ENCODE measurements around the gene ATP11A. TPM values are rescaled to one million over a fixed set of nuclear protein-coding genes. Genes with fewer than 3 reads are reported as not detected.
"Not testable (repeated sequence)": the region's sequence is repeated elsewhere in the genome, so short reads cannot be mapped to it uniquely, and the experiment has no call there.

Gene ATP11A
- total and polyA plus RNA-seq, 2 experiments from 2014 or later = 4.9 to 5.0 TPM

- Histone ChIP-seq H3K4me3 (no peak overlapping the region), H3K9ac (no peak overlapping the region), H3K4me1 (ENCODE audit: insufficient read depth) (no peaks in the 10 kb centered on the region), H3K36me3 (ENCODE audit: low read depth) (no peaks in the 10 kb centered on the region), H3K79me2 (ENCODE audit: insufficient read depth) (no peaks in the 10 kb centered on the region), H2AFZ (no peak overlapping the region), H3K4me2 (ENCODE audit: unreplicated experiment) (no peak overlapping the region), H3K27me3 (replicated peaks; ENCODE audit: insufficient read depth) (no peaks in the 10 kb centered on the region), H3K9me2 (ENCODE audit: insufficient read depth) (no peaks in the 10 kb centered on the region), H3K27ac (no peak overlapping the region), H3K9me3 (ENCODE audit: low read depth) (no peaks in the 10 kb centered on the region), H4K20me1 (ENCODE audit: insufficient read depth) (no peaks in the 10 kb centered on the region), H3F3A (ENCODE audit: insufficient read depth) (no peaks in the 10 kb centered on the region)
- no peak for DNase-seq
- in situ Hi-C loops (cut with MboI) = no loop called here
- no peak for TF ChIP-seq EZH2 (IDR thresholded peaks at IDR 0.05; ENCODE audit: insufficient read depth, poor library complexity, severe bottlenecking)
- TF ChIP-seq EZH2phosphoT487 (IDR thresholded peaks at IDR 0.05; ENCODE audit: insufficient read depth, low read depth) = no peak
- WGBS, 2 experiments (ENCODE audit: low coverage in 1 of 2, low lambda C conversion rate in 2 of 2, missing lambda C conversion rate in 2 of 2) = 84 to 100% methylated on average over 1 of the region's 1 CpG
Observed at GRCh38 chr13:112799394-112799793, 109.6 kb downstream of the ATP11A start.

- Histone ChIP-seq H3K27me3 (replicated peaks; ENCODE audit: insufficient read depth) (no peaks in the 10 kb centered on the region), H3K4me3 (no peak overlapping the region), H3K4me1 (ENCODE audit: insufficient read depth) (no peaks in the 10 kb centered on the region), H3K79me2 (ENCODE audit: insufficient read depth) (no peaks in the 10 kb centered on the region), H2AFZ (no peak overlapping the region), H4K20me1 (ENCODE audit: insufficient read depth) (no peaks in the 10 kb centered on the region), H3K27ac (no peak overlapping the region), H3K36me3 (ENCODE audit: low read depth) (no peaks in the 10 kb centered on the region), H3F3A (ENCODE audit: insufficient read depth) (no peaks in the 10 kb centered on the region), H3K9ac (no peak overlapping the region), H3K9me3 (ENCODE audit: low read depth) (no peaks in the 10 kb centered on the region), H3K4me2 (ENCODE audit: unreplicated experiment) (no peak overlapping the region), H3K9me2 (ENCODE audit: insufficient read depth) (no peaks in the 10 kb centered on the region)
- TF ChIP-seq EZH2 (IDR thresholded peaks at IDR 0.05; ENCODE audit: insufficient read depth, poor library complexity, severe bottlenecking) (no peak), EZH2phosphoT487 (IDR thresholded peaks at IDR 0.05; ENCODE audit: insufficient read depth, low read depth) (no peak)
- DNase-seq = no peak
- 88 to 100% methylated on average over 1 of the region's 1 CpG for WGBS, 2 experiments (ENCODE audit: low coverage in 1 of 2, low lambda C conversion rate in 2 of 2, missing lambda C conversion rate in 2 of 2)
- in situ Hi-C loops (cut with MboI) = no loop called here
Observed at GRCh38 chr13:112800057-112800456, 110.2 kb downstream of the ATP11A start.

- H3K4me1 ChIP-seq (ENCODE audit: insufficient read depth); H3F3A ChIP-seq (ENCODE audit: insufficient read depth); H3K4me2 ChIP-seq (ENCODE audit: unreplicated experiment); H3K36me3 ChIP-seq (ENCODE audit: low read depth); DNase-seq; H3K9ac ChIP-seq; H4K20me1 ChIP-seq (ENCODE audit: insufficient read depth); in situ Hi-C loops (cut with MboI); H3K9me3 ChIP-seq (ENCODE audit: low read depth); H3K4me3 ChIP-seq; H3K9me2 ChIP-seq (ENCODE audit: insufficient read depth); H3K27ac ChIP-seq; H3K79me2 ChIP-seq (ENCODE audit: insufficient read depth); H2AFZ ChIP-seq; H3K27me3 ChIP-seq (replicated peaks; ENCODE audit: insufficient read depth): not testable (repeated sequence)
- WGBS, 2 experiments (ENCODE audit: low coverage in 1 of 2, low lambda C conversion rate in 2 of 2, missing lambda C conversion rate in 2 of 2) = 87 to 90% methylated on average over 4 to 5 of the region's 6 CpGs
Observed at GRCh38 chr13:112800807-112801206, 111.0 kb downstream of the ATP11A start.

- H3F3A ChIP-seq (ENCODE audit: insufficient read depth) = no peaks in the 10 kb centered on the region
- no peak overlapping the region for H3K4me2 ChIP-seq (ENCODE audit: unreplicated experiment)
- no peak overlapping the region for H3K9ac ChIP-seq
- in situ Hi-C loops (cut with MboI) = no loop called here
- H2AFZ ChIP-seq = no peak overlapping the region
- H3K9me2 ChIP-seq (ENCODE audit: insufficient read depth) = no peaks in the 10 kb centered on the region
- no peaks in the 10 kb centered on the region for H3K4me1 ChIP-seq (ENCODE audit: insufficient read depth)
- no peak overlapping the region for H3K27ac ChIP-seq
- DNase-seq = no peak
- no peaks in the 10 kb centered on the region for H3K79me2 ChIP-seq (ENCODE audit: insufficient read depth)
- H4K20me1 ChIP-seq (ENCODE audit: insufficient read depth) = no peaks in the 10 kb centered on the region
- TF ChIP-seq EZH2phosphoT487 (IDR thresholded peaks at IDR 0.05; ENCODE audit: insufficient read depth, low read depth) (no peak), EZH2 (IDR thresholded peaks at IDR 0.05; ENCODE audit: insufficient read depth, poor library complexity, severe bottlenecking) (no peak)
- WGBS, 2 experiments (ENCODE audit: low coverage in 1 of 2, low lambda C conversion rate in 2 of 2, missing lambda C conversion rate in 2 of 2) = 71 to 73% methylated on average over 2 of the region's 2 CpGs
- H3K27me3 ChIP-seq (replicated peaks; ENCODE audit: insufficient read depth) = no peaks in the 10 kb centered on the region
- H3K9me3 ChIP-seq (ENCODE audit: low read depth) = no peaks in the 10 kb centered on the region
- no peaks in the 10 kb centered on the region for H3K36me3 ChIP-seq (ENCODE audit: low read depth)
- H3K4me3 ChIP-seq = no peak overlapping the region
Observed at GRCh38 chr13:112802802-112803195, 113.0 kb downstream of the ATP11A start.

- Histone ChIP-seq H3F3A (ENCODE audit: insufficient read depth) (no peaks in the 10 kb centered on the region), H3K4me3 (no peak overlapping the region), H3K4me2 (ENCODE audit: unreplicated experiment) (no peak overlapping the region), H3K4me1 (ENCODE audit: insufficient read depth) (no peaks in the 10 kb centered on the region), H3K9me3 (ENCODE audit: low read depth) (no peaks in the 10 kb centered on the region), H4K20me1 (ENCODE audit: insufficient read depth) (no peaks in the 10 kb centered on the region), H3K9me2 (ENCODE audit: insufficient read depth) (no peaks in the 10 kb centered on the region), H2AFZ (no peak overlapping the region), H3K27ac (no peak overlapping the region), H3K79me2 (ENCODE audit: insufficient read depth) (no peaks in the 10 kb centered on the region), H3K9ac (no peak overlapping the region), H3K27me3 (replicated peaks; ENCODE audit: insufficient read depth) (no peaks in the 10 kb centered on the region), H3K36me3 (ENCODE audit: low read depth) (no peaks in the 10 kb centered on the region)
- in situ Hi-C loops (cut with MboI) = no loop called here
- no peak for DNase-seq
- WGBS, 2 experiments (ENCODE audit: low coverage in 1 of 2, low lambda C conversion rate in 2 of 2, missing lambda C conversion rate in 2 of 2) = 86 to 88% methylated on average over 7 of the region's 7 CpGs
- TF ChIP-seq EZH2 (IDR thresholded peaks at IDR 0.05; ENCODE audit: insufficient read depth, poor library complexity, severe bottlenecking) = no peak
- TF ChIP-seq EZH2phosphoT487 (IDR thresholded peaks at IDR 0.05; ENCODE audit: insufficient read depth, low read depth) = no peak
Observed at GRCh38 chr13:112803422-112803821, 113.6 kb downstream of the ATP11A start.
